Left lung (tissue), 10 donors: ENCODE measurements around the gene NUP133. TPM values are rescaled to one million over a fixed set of nuclear protein-coding genes. Genes with fewer than 3 reads are reported as not detected.
A peak's percentile ranks its signal among the peaks of the same experiment; 100 is the strongest.

Source experiments
- ATAC-seq: fragments of 200-7000 bp; cut with Tn5 transposase; one replicate; pipeline ENCODE4 v1.9.1; 2020; ENCODE audit warnings: moderate library complexity
- DNase-seq, 4 donors: peaks; one replicate each; pipeline ENCODE4 v3.0.0-alpha.2; 2013 to 2020
- H3K27ac ChIP-seq, 2 donors: fragments of 200-600 bp; sonication (generic) in 1 of 2; one replicate each; pipeline versions ENCODE4 v1.5.0 to v1.8.0; 2020 to 2021
- H3K27me3 ChIP-seq, 2 donors: fragments of 200-600 bp; sonication (generic) in 1 of 2; one replicate each; pipeline versions ENCODE4 v1.5.0 to v1.8.0; 2020 to 2021
- H3K36me3 ChIP-seq, 2 donors: fragments of 200-600 bp; sonication (generic) in 1 of 2; one replicate each; pipeline versions ENCODE4 v1.5.0 to v1.8.0; 2020 to 2021
- H3K4me1 ChIP-seq, 2 donors: fragments of 200-600 bp; one replicate each; pipeline ENCODE4 v1.8.0; 2021
- H3K4me3 ChIP-seq, 2 donors: fragments of 200-600 bp; sonication (generic) in 1 of 2; one replicate each; pipeline versions ENCODE4 v1.5.0 to v1.8.0; 2020 to 2021; ENCODE audit warnings: mild to moderate bottlenecking in 1 of 2
- H3K9me3 ChIP-seq, 2 donors: fragments of 200-600 bp; sonication (generic) in 1 of 2; one replicate each; pipeline versions ENCODE4 v1.5.0 to v1.8.0; 2020 to 2021
- CTCF ChIP-seq, 2 donors: fragments of 200-600 bp; sonication (generic) in 1 of 2; IDR thresholded peaks; one replicate each; pipeline versions ENCODE4 v1.5.0 to v1.8.0; 2021; ENCODE audit warnings: antibody characterized with exemption in 2 of 2
- intact Hi-C, 2 donors: fragments of 100-400 bp; cut with DNase I; formaldehyde crosslinking; loops; one replicate each; pipeline versions ENCODE4 v1.11.2 to v1.14.2; 2022
- polyA plus RNA-seq, 6 donors: library from polyadenylated mRNA; unstranded; fragments of 120-200 nt; gene quantifications; one replicate each; pipeline ENCODE4 v1.2.1, GENCODE V29; 2013; ENCODE audit not compliant: insufficient read length in 6 of 6
- total RNA-seq, 2 donors: library from RNA; stranded (reverse); fragmentation: NEBNext Ultra II Directional; extraction: Animal tissue kit (Norgen Biotek cat#: 25700); gene quantifications; one replicate each; pipeline ENCODE4 v1.2.1, GENCODE V29; 2021
- donor health status: DM: no; HTN: yes; CAD: no.
- donor health status: DM: no; HTN: no; CAD: no.

NUP133 gene
- total and polyA plus RNA-seq, 8 donors: 30.2 to 47.1 (median 42.5) TPM

GRCh38 chr1:229509576-229509975 lies 1.4 kb upstream of the NUP133 start:
- Histone ChIP-seq H3K9me3 (no peaks in the 10 kb centered on the region), H3K27ac (no peak overlapping the region), H3K27me3 (no peaks in the 10 kb centered on the region), H3K4me1 (peaks cover 6 to 27% of the 10 kb centered on the region in 2 donors), H3K4me3 (no peak overlapping the region), H3K36me3 (peaks cover 0 to 7% of the 10 kb centered on the region in 2 donors)
- no peak for ATAC-seq
- no peak for TF ChIP-seq CTCF (IDR thresholded peaks at IDR 0.05)
- intact Hi-C loops: no loop called here
- no peak for DNase-seq

GRCh38 chr1:229508823-229509337 lies 739 bp upstream of the NUP133 start:
- H3K4me3 ChIP-seq: peak overlapping the region; percentile 75 to 95
- ATAC-seq (peak; percentile 5), DNase-seq (peak in 1 of 4 donors; percentile 1)
- TF ChIP-seq CTCF (IDR thresholded peaks at IDR 0.05): no peak
- no peaks in the 10 kb centered on the region for H3K27me3 ChIP-seq
- intact Hi-C loops: no loop called here
- peak overlapping the region; percentile 91 to 96 for H3K27ac ChIP-seq
- peaks cover 6 to 24% of the 10 kb centered on the region in 2 donors for H3K4me1 ChIP-seq
- no peaks in the 10 kb centered on the region for H3K9me3 ChIP-seq
- peaks cover 0 to 8% of the 10 kb centered on the region in 2 donors for H3K36me3 ChIP-seq

- Histone ChIP-seq H3K9me3 (no peaks in the 10 kb centered on the region), H3K4me3 (peak overlapping the region; percentile 75 to 95), H3K27ac (peak overlapping the region; percentile 91 to 96), H3K36me3 (peaks cover 0 to 16% of the 10 kb centered on the region in 2 donors), H3K4me1 (peaks cover 6 to 24% of the 10 kb centered on the region in 2 donors), H3K27me3 (no peaks in the 10 kb centered on the region)
- intact Hi-C loops: no loop called here
- peak in 1 of 4 donors; percentile 3 for DNase-seq
- ATAC-seq: peak; percentile 1
- no peak for TF ChIP-seq CTCF (IDR thresholded peaks at IDR 0.05)
Observed at GRCh38 chr1:229507502-229507901, 639 bp downstream of the NUP133 start.

- TF ChIP-seq CTCF (IDR thresholded peaks at IDR 0.05): no peak
- ATAC-seq (no peak), DNase-seq (no peak)
- H3K36me3 ChIP-seq: peaks cover 0 to 19% of the 10 kb centered on the region in 2 donors
- no peaks in the 10 kb centered on the region for H3K9me3 ChIP-seq
- H3K27me3 ChIP-seq: no peaks in the 10 kb centered on the region
- H3K4me1 ChIP-seq: peaks cover 6 to 24% of the 10 kb centered on the region in 2 donors
- H3K4me3 ChIP-seq: no peak overlapping the region
- no peak overlapping the region for H3K27ac ChIP-seq
- intact Hi-C loops: no loop called here
Observed at GRCh38 chr1:229506633-229507032, 1.5 kb downstream of the NUP133 start.

GRCh38 chr1:229495782-229496181 lies 12.4 kb downstream of the NUP133 start:
- H3K36me3 ChIP-seq: peaks cover 0 to 100% of the 10 kb centered on the region in 2 donors
- H3K9me3 ChIP-seq: no peaks in the 10 kb centered on the region
- DNase-seq (no peak), ATAC-seq (no peak)
- no peaks in the 10 kb centered on the region for H3K4me1 ChIP-seq
- no peak overlapping the region for H3K4me3 ChIP-seq
- H3K27me3 ChIP-seq: no peaks in the 10 kb centered on the region
- no peak overlapping the region for H3K27ac ChIP-seq
- intact Hi-C loops: no loop called here
- TF ChIP-seq CTCF (IDR thresholded peaks at IDR 0.05): no peak
